GM12801 (cell line): ENCODE results near the gene RHBDF2.

Experiments
- CTCF ChIP-seq: IDR thresholded peaks from one replicate; pipeline ENCODE4 v1.5.1; 2011; ENCODE audit warnings: control low read depth; ENCODE audit not compliant: insufficient read length; ENCODE audit errors: extremely low read depth

RHBDF2 gene

GRCh38 chr17:76467809-76468633, 33.2 kb downstream of the RHBDF2 start:
- TF ChIP-seq CTCF = no peak

GRCh38 chr17:76467366-76467765, 33.9 kb downstream of the RHBDF2 start, which contains the start of gene AANAT:
TSS of gene AANAT (plus strand) at chr17:76467603. CDS start at chr17:76468747, 1,144 bp downstream.
- TF ChIP-seq CTCF = no peak

- no peak for TF ChIP-seq CTCF
These were observed 34.5 kb downstream of the RHBDF2 start for GRCh38 chr17:76466775-76467130.

- no peak for TF ChIP-seq CTCF
These were observed 38.5 kb downstream of the RHBDF2 start for GRCh38 chr17:76462556-76463290.

GRCh38 chr17:76461765-76462555, 39.3 kb downstream of the RHBDF2 start:
- no peak for TF ChIP-seq CTCF

GRCh38 chr17:76459674-76460073, 41.5 kb downstream of the RHBDF2 start:
- no peak for TF ChIP-seq CTCF
